Fibroblast of the aortic adventitia (primary cell): Measurements from ENCODE around the gene SLAMF8. TPM values are rescaled to one million over a fixed set of nuclear protein-coding genes. Genes with fewer than 3 reads are reported as not detected.

Experiments used
- DNase-seq: peaks from one replicate; pipeline ENCODE4 v3.0.0-alpha.2; 2010; ENCODE audit warnings: low read depth
- H3K4me3 ChIP-seq: 2 replicates; pipeline ENCODE4 v1.5.1; 2011; ENCODE audit warnings: low read depth, mild to moderate bottlenecking, control low read depth, low read length, moderate library complexity
- total RNA-seq: library from RNA; depleted of rRNA; stranded (reverse); fragments of >200 nt; gene quantifications from 2 replicates; pipeline ENCODE4 v1.2.3, GENCODE V29; 2012; ENCODE audit warnings: low replicate concordance
- TF ChIP-seq, protein P1 (sequence below): IDR thresholded peaks from 2 replicates; pipeline ENCODE4 v1.5.1; 2011; ENCODE audit warnings: mild to moderate bottlenecking, low read length, control low read depth, inconsistent platforms; ENCODE audit not compliant: insufficient read depth

The SLAMF8 gene
- total RNA-seq, 1 donor, result not detected

DNA sequence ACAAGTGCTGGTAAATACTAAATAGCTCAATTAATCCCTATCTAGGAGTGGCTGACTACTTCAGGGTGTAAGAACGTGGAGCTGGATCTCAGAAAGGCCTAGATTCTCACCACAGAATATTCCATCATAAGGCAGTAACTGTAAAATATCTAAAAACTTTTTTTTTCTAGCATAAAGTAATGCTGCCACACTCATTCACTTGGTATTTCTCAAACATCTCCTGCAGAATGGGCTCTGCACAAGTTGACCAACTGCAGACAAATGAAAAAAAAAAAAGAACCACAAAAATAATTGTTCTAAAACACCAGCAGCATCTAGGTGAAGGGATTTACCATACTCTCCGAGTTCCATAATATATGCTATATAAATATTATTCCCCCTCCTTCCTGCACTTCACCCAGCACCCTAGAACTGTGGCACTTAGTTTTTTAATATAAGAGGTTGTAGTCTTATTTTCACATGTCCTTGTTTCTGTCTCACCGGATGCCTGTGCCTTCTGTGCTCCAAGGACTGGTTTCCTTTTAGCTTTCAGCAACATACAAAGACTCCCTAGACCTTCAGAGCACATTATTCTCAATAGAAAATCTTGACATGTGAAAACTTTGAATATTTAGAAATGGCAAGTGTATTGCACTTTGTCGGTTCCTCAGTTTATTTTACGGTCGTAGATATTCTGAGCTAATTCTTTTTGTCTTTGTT, 26.9 kb downstream of the SLAMF8 start:
- TF ChIP-seq, protein P1, sequence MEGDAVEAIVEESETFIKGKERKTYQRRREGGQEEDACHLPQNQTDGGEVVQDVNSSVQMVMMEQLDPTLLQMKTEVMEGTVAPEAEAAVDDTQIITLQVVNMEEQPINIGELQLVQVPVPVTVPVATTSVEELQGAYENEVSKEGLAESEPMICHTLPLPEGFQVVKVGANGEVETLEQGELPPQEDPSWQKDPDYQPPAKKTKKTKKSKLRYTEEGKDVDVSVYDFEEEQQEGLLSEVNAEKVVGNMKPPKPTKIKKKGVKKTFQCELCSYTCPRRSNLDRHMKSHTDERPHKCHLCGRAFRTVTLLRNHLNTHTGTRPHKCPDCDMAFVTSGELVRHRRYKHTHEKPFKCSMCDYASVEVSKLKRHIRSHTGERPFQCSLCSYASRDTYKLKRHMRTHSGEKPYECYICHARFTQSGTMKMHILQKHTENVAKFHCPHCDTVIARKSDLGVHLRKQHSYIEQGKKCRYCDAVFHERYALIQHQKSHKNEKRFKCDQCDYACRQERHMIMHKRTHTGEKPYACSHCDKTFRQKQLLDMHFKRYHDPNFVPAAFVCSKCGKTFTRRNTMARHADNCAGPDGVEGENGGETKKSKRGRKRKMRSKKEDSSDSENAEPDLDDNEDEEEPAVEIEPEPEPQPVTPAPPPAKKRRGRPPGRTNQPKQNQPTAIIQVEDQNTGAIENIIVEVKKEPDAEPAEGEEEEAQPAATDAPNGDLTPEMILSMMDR, result no peak
- peak; percentile 35 for DNase-seq
- H3K4me3 ChIP-seq, result peak overlapping the region; percentile 69

DNA sequence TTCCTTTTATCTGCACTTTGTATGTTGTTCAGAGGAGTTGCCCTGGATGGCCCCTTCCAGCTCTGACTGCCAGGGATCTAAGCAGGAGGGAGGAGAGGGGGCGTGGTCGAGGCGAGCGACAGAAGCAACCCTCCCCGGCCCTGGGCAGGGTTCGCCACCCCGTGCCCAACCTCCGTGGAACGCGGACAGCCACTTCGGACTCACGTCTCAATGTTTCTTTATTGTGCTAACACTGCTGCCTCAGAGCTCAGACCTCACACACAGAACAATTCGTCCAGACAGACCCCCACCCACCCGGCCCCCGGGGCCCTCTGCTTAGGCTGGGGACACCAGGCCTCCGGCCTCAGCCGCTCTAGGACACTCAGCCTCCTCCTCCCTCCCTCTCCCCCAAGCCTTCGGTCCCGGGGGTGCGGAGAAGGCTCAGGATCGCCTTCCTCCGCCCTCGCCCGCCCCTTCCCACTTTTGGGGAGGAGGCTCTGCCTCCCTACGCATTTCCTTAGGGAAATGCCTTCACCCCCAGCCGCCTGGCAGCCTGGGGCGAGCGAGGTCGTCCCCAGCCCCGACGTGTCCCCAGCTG, 27.5 kb downstream of the SLAMF8 start:
- TF ChIP-seq, protein P1, result no peak
- peak; percentile 47 for DNase-seq
- H3K4me3 ChIP-seq, result peak overlapping the region; percentile 69

GRCh38 chr1:159854693-159855192, 28.1 kb downstream of the SLAMF8 start:
- TF ChIP-seq, protein P1, result no peak
- peak overlapping the region; percentile 69 for H3K4me3 ChIP-seq
- peak; percentile 76 for DNase-seq

- TF ChIP-seq, protein P1, result no peak
- H3K4me3 ChIP-seq, result no peak overlapping the region
- DNase-seq, result no peak
Measured at GRCh38 chr1:159855709-159856108, 29.0 kb downstream of the SLAMF8 start.

- TF ChIP-seq, protein P1, result no peak
- no peak overlapping the region for H3K4me3 ChIP-seq
- DNase-seq, result no peak
Measured at GRCh38 chr1:159856576-159856975, 29.9 kb downstream of the SLAMF8 start.

- TF ChIP-seq, protein P1, result no peak
- no peak for DNase-seq
- H3K4me3 ChIP-seq, result no peak overlapping the region
Measured at GRCh38 chr1:159857889-159858288, 31.2 kb downstream of the SLAMF8 start.
